Liver (tissue), 9 donors: ENCODE measurements around the gene IRF2. TPM values are rescaled to one million over a fixed set of nuclear protein-coding genes. Genes with fewer than 3 reads are reported as not detected.

Experiments used
- DNase-seq: peaks from one replicate; pipeline ENCODE4 v3.0.0-alpha.2; 2017; ENCODE audit warnings: low spot score
- H3K27ac ChIP-seq, 2 donors: one replicate each; pipeline ENCODE4 v1.7.0; 2013; ENCODE audit warnings: inconsistent platforms in 2 of 2, low read length in 2 of 2, control low read depth in 1 of 2, low read depth in 1 of 2, mild to moderate bottlenecking in 1 of 2
- H3K27me3 ChIP-seq, 4 donors: one replicate each; pipeline versions ENCODE4 v1.6.1 to v1.7.0; 2013; ENCODE audit warnings: low read length in 3 of 4, inconsistent platforms in 1 of 4, mild to moderate bottlenecking in 1 of 4, moderate library complexity in 1 of 4; ENCODE audit not compliant: control insufficient read depth in 4 of 4, insufficient read depth in 4 of 4
- H3K36me3 ChIP-seq, 4 donors: one replicate each; pipeline versions ENCODE4 v1.6.1 to v1.7.0; 2013; ENCODE audit warnings: low read length in 3 of 4, mild to moderate bottlenecking in 3 of 4, low read depth in 1 of 4, moderate library complexity in 1 of 4; ENCODE audit not compliant: control insufficient read depth in 4 of 4, insufficient read depth in 3 of 4
- H3K4me1 ChIP-seq, 4 donors: one replicate each; pipeline versions ENCODE4 v1.6.1 to v1.7.0; 2013; ENCODE audit warnings: low read length in 3 of 4, mild to moderate bottlenecking in 3 of 4, moderate library complexity in 1 of 4; ENCODE audit not compliant: control insufficient read depth in 4 of 4, insufficient read depth in 4 of 4
- H3K4me3 ChIP-seq, 3 donors: one replicate each; pipeline versions ENCODE4 v1.6.1 to v1.7.0; 2013; ENCODE audit warnings: low read length in 3 of 3, control low read depth in 1 of 3, low read depth in 1 of 3, mild to moderate bottlenecking in 1 of 3
- H3K9ac ChIP-seq, 2 donors: one replicate each; pipeline ENCODE4 v1.7.0; 2013; ENCODE audit warnings: low read length in 2 of 2, mild to moderate bottlenecking in 2 of 2, moderate library complexity in 2 of 2, control low read depth in 1 of 2, low read depth in 1 of 2
- H3K9me3 ChIP-seq, 4 donors: one replicate each; pipeline versions ENCODE4 v1.6.1 to v1.7.0; 2013; ENCODE audit warnings: low read length in 3 of 4; ENCODE audit not compliant: control insufficient read depth in 4 of 4
- ATF3 ChIP-seq: IDR thresholded peaks from 2 replicates; pipeline ENCODE4 v1.6.1; 2016; ENCODE audit warnings: antibody characterized with exemption
- CTCF ChIP-seq: fragments of 150-350 bp; IDR thresholded peaks from 2 replicates; pipeline ENCODE4 v1.5.1; 2017; ENCODE audit warnings: improper control_type of control experiment, low read depth, low read length; ENCODE audit not compliant: missing input control
- EGR1 ChIP-seq, 2 donors: IDR thresholded peaks; 2 replicates each; pipeline ENCODE4 v1.6.1; 2016 to 2018; ENCODE audit warnings: antibody characterized with exemption in 2 of 2, low read depth in 2 of 2
- FOXA1 ChIP-seq: IDR thresholded peaks from 2 replicates; pipeline ENCODE4 v1.6.1; 2016; ENCODE audit warnings: antibody characterized with exemption
- FOXA2 ChIP-seq: IDR thresholded peaks from 2 replicates; pipeline ENCODE4 v1.6.1; 2016; ENCODE audit warnings: antibody characterized with exemption
- GABPA ChIP-seq, 2 donors: IDR thresholded peaks in 1 of 2; conservative IDR thresholded peaks in 1 of 2; 2 replicates each; pipeline ENCODE4 v1.6.1; 2016; ENCODE audit warnings: antibody characterized with exemption in 2 of 2, mild to moderate bottlenecking in 1 of 2, moderate library complexity in 1 of 2
- HNF4A ChIP-seq, 2 donors: conservative IDR thresholded peaks; 2 replicates each; pipeline ENCODE4 v1.6.1; 2016; ENCODE audit warnings: antibody characterized with exemption in 2 of 2, mild to moderate bottlenecking in 2 of 2
- HNF4G ChIP-seq: IDR thresholded peaks from 2 replicates; pipeline ENCODE4 v1.6.1; 2016; ENCODE audit warnings: antibody characterized with exemption
- JUND ChIP-seq, 2 donors: IDR thresholded peaks; 2 replicates each; pipeline ENCODE4 v1.6.1; 2016; ENCODE audit warnings: antibody characterized with exemption in 2 of 2
- MAX ChIP-seq: IDR thresholded peaks from 2 replicates; pipeline ENCODE4 v1.6.1; 2016; ENCODE audit warnings: antibody characterized with exemption
- NR2F2 ChIP-seq: IDR thresholded peaks from 2 replicates; pipeline ENCODE4 v1.6.1; 2016; ENCODE audit warnings: antibody characterized with exemption
- RAD21 ChIP-seq, 2 donors: IDR thresholded peaks; 2 replicates each; pipeline ENCODE4 v1.6.1; 2016; ENCODE audit warnings: antibody characterized with exemption in 2 of 2, mild to moderate bottlenecking in 2 of 2
- REST ChIP-seq: IDR thresholded peaks from 2 replicates; pipeline ENCODE4 v1.6.1; 2016; ENCODE audit warnings: antibody characterized with exemption, mild to moderate bottlenecking
- RXRA ChIP-seq, 2 donors: IDR thresholded peaks; 2 replicates each; pipeline ENCODE4 v1.6.1; 2017 to 2018; ENCODE audit warnings: antibody characterized with exemption in 2 of 2, mild to moderate bottlenecking in 1 of 2
- SP1 ChIP-seq: IDR thresholded peaks from 2 replicates; pipeline ENCODE4 v1.6.1; 2018; ENCODE audit warnings: antibody characterized with exemption, mild to moderate bottlenecking
- TAF1 ChIP-seq: conservative IDR thresholded peaks from 2 replicates; pipeline ENCODE4 v1.6.1; 2016; ENCODE audit warnings: antibody characterized with exemption, mild to moderate bottlenecking
- YY1 ChIP-seq: IDR thresholded peaks from 2 replicates; pipeline ENCODE4 v1.6.1; 2016; ENCODE audit warnings: antibody characterized with exemption, mild to moderate bottlenecking
- ZBTB33 ChIP-seq: IDR thresholded peaks from 2 replicates; pipeline ENCODE4 v1.6.1; 2016; ENCODE audit warnings: antibody characterized with exemption
- WGBS: extraction: QIAGEN DNeasy Blood & Tissue Kit; methylation state at CpG from one replicate; pipeline ENCODE4 v1.1.7; 2013; 5-methylcytosine and 5-hydroxymethylcytosine counted together
- polyA plus RNA-seq, 2 donors: library from polyadenylated mRNA; stranded (reverse) in 1 of 2; unstranded in 1 of 2; fragments of 200-250 nt in 1 of 2; fragments of >200 nt in 1 of 2; fragmentation: Nextera tagmentation in 1 of 2; extraction: Ambion mirVana in 1 of 2; gene quantifications; one replicate each; pipeline versions ENCODE4 v1.2.1 to v1.2.3, GENCODE V29; 2013 to 2015
- total RNA-seq, 2 donors: library from RNA; depleted of rRNA; stranded (reverse); fragments of >200 nt; gene quantifications; one replicate each; pipeline ENCODE4 v1.2.3, GENCODE V29; 2014
- donor health status: healthy.
- donor health status: healthy.
- donor health status: healthy.
- donor health status: healthy.
- donor health status: healthy.

The IRF2 gene
- total and polyA plus RNA-seq, 4 donors = 12.9 to 25.5 (median 22.2) TPM

- Histone ChIP-seq H3K4me1 (peaks cover 2 to 15% (median 14%) of the 10 kb centered on the region in 4 donors), H3K36me3 (peaks cover 0 to 4% (median 1%) of the 10 kb centered on the region in 4 donors), H3K27ac (peak overlapping the region in 1 of 2 donors; percentile 38), H3K9me3 (no peaks in the 10 kb centered on the region), H3K9ac (no peak overlapping the region), H3K27me3 (no peaks in the 10 kb centered on the region), H3K4me3 (no peak overlapping the region)
- DNase-seq = no peak
- TF ChIP-seq SP1 (no peak), HNF4A (conservative IDR thresholded peaks at IDR 0.05) (no peak), YY1 (no peak), JUND (IDR thresholded peaks at IDR 0.05) (no peak), TAF1 (no peak), REST (no peak), NR2F2 (no peak), RAD21 (IDR thresholded peaks at IDR 0.05) (no peak), FOXA2 (no peak), HNF4G (no peak), GABPA (IDR thresholded peaks at IDR 0.05 in 1 of 2, conservative IDR thresholded peaks at IDR 0.05 in 1 of 2) (no peak), ATF3 (no peak), ZBTB33 (no peak), MAX (no peak), EGR1 (IDR thresholded peaks at IDR 0.05; ENCODE audit: low read depth in 2 of 2) (no peak), RXRA (IDR thresholded peaks at IDR 0.05) (no peak), FOXA1 (no peak)
- 92% methylated on average over 3 of the region's 3 CpGs for WGBS
Observed at GRCh38 chr4:184369871-184370270, 104.5 kb downstream of the IRF2 start.

GRCh38 chr4:184368731-184369130, 105.6 kb downstream of the IRF2 start:
- no peak for TF ChIP-seq SP1
- no peak for TF ChIP-seq FOXA1
- no peak for TF ChIP-seq CTCF
- no peak for TF ChIP-seq ATF3
- no peak for TF ChIP-seq YY1
- no peak for TF ChIP-seq NR2F2
- no peak for TF ChIP-seq RXRA (IDR thresholded peaks at IDR 0.05)
- TF ChIP-seq HNF4A (conservative IDR thresholded peaks at IDR 0.05) = no peak
- no peak for TF ChIP-seq HNF4G
- no peak for TF ChIP-seq EGR1 (IDR thresholded peaks at IDR 0.05; ENCODE audit: low read depth in 2 of 2)
- no peak for TF ChIP-seq RAD21 (IDR thresholded peaks at IDR 0.05)
- TF ChIP-seq MAX = no peak
- TF ChIP-seq JUND (IDR thresholded peaks at IDR 0.05) = no peak
- no peak for TF ChIP-seq FOXA2
- Histone ChIP-seq H3K4me1 (peaks cover 5 to 26% (median 20%) of the 10 kb centered on the region in 4 donors), H3K9me3 (no peaks in the 10 kb centered on the region), H3K9ac (no peak overlapping the region), H3K27ac (no peak overlapping the region), H3K36me3 (peaks cover 0 to 4% (median 1%) of the 10 kb centered on the region in 4 donors), H3K4me3 (no peak overlapping the region), H3K27me3 (no peaks in the 10 kb centered on the region)
- DNase-seq = no peak
